Stimulated activated CD8-positive, alpha-beta memory T cell treated with anti-CD3 and anti-CD28 coated beads, Interleukin-7, amount 100 ng/mL, for 48 hours (primary cell): ENCODE measurements around the gene UBAP1.
"Not testable (repeated sequence)": the region's sequence is repeated elsewhere in the genome, so short reads cannot be mapped to it uniquely, and the experiment has no call there.

Experiments used
- DNase-seq, 2 donors: peaks; one replicate each; pipeline ENCODE4 v3.0.0-alpha.2; 2020; ENCODE audit warnings: low read depth in 1 of 2; ENCODE audit errors: extremely low read depth in 1 of 2

Gene UBAP1

GRCh38 chr9:34224349-34224748 is 45.5 kb downstream of the UBAP1 start:
- DNase-seq: no peak

- not testable (repeated sequence) for DNase-seq
Observed at GRCh38 chr9:34226144-34226760, 47.4 kb downstream of the UBAP1 start.

GRCh38 chr9:34227445-34227844 is 48.6 kb downstream of the UBAP1 start:
- no peak for DNase-seq

GRCh38 chr9:34230556-34230955 is 51.7 kb downstream of the UBAP1 start:
- no peak for DNase-seq

GRCh38 chr9:34232201-34232600 is 53.4 kb downstream of the UBAP1 start:
- no peak for DNase-seq

- no peak for DNase-seq
Observed at GRCh38 chr9:34233672-34234071, 54.8 kb downstream of the UBAP1 start.

GRCh38 chr9:34237836-34238235 is 59.0 kb downstream of the UBAP1 start:
- no peak for DNase-seq

GRCh38 chr9:34240006-34240405 is 61.2 kb downstream of the UBAP1 start:
- no peak for DNase-seq

- DNase-seq: no peak
Observed at GRCh38 chr9:34242830-34243229, 64.0 kb downstream of the UBAP1 start.

- not testable (repeated sequence) for DNase-seq
Observed at GRCh38 chr9:34245212-34245611, 66.4 kb downstream of the UBAP1 start.

- no peak for DNase-seq
Observed at GRCh38 chr9:34246453-34246852, 67.6 kb downstream of the UBAP1 start.

GRCh38 chr9:34247782-34248181 is 68.9 kb downstream of the UBAP1 start:
- not testable (repeated sequence) for DNase-seq

GRCh38 chr9:34249274-34249673 is 70.4 kb downstream of the UBAP1 start:
- DNase-seq: no peak

- DNase-seq: no peak
Observed at GRCh38 chr9:34250721-34251120, 71.9 kb downstream of the UBAP1 start.

GRCh38 chr9:34252016-34252415 is 73.2 kb downstream of the UBAP1 start:
- DNase-seq: no peak

GRCh38 chr9:34252670-34253459 is 74.0 kb downstream of the UBAP1 start:
- peak; percentile 15 to 29 for DNase-seq

GRCh38 chr9:34253460-34253837 is 74.6 kb downstream of the UBAP1 start:
- no peak for DNase-seq

- no peak for DNase-seq
Observed at GRCh38 chr9:34254141-34254913, 75.5 kb downstream of the UBAP1 start.

GRCh38 chr9:34254966-34255825 is 76.4 kb downstream of the UBAP1 start:
- no peak for DNase-seq

GRCh38 chr9:34256104-34256503 is 77.3 kb downstream of the UBAP1 start:
- no peak for DNase-seq
